ENCODE data around the gene FBXL7.

GRCh38 chr5:15566306-15566705, 66.3 kb downstream of the FBXL7 start:
- TF ChIP-seq POLR2A (IDR thresholded peaks at IDR 0.05): no peak
- TF ChIP-seq, protein P1, sequence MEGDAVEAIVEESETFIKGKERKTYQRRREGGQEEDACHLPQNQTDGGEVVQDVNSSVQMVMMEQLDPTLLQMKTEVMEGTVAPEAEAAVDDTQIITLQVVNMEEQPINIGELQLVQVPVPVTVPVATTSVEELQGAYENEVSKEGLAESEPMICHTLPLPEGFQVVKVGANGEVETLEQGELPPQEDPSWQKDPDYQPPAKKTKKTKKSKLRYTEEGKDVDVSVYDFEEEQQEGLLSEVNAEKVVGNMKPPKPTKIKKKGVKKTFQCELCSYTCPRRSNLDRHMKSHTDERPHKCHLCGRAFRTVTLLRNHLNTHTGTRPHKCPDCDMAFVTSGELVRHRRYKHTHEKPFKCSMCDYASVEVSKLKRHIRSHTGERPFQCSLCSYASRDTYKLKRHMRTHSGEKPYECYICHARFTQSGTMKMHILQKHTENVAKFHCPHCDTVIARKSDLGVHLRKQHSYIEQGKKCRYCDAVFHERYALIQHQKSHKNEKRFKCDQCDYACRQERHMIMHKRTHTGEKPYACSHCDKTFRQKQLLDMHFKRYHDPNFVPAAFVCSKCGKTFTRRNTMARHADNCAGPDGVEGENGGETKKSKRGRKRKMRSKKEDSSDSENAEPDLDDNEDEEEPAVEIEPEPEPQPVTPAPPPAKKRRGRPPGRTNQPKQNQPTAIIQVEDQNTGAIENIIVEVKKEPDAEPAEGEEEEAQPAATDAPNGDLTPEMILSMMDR (IDR thresholded peaks at IDR 0.05): no peak

Data from lower leg skin (tissue), 3 donors.